GM19328 (cell line): ENCODE measurements around the gene BTNL8.

Source experiments
- ATAC-seq: cut with Tn5 transposase; IDR thresholded peaks from one replicate; pipeline ENCODE4 v1.9.1; 2021; ENCODE audit warnings: mild to moderate bottlenecking, moderate library complexity; ENCODE audit not compliant: unreplicated experiment

BTNL8 gene, protein sequence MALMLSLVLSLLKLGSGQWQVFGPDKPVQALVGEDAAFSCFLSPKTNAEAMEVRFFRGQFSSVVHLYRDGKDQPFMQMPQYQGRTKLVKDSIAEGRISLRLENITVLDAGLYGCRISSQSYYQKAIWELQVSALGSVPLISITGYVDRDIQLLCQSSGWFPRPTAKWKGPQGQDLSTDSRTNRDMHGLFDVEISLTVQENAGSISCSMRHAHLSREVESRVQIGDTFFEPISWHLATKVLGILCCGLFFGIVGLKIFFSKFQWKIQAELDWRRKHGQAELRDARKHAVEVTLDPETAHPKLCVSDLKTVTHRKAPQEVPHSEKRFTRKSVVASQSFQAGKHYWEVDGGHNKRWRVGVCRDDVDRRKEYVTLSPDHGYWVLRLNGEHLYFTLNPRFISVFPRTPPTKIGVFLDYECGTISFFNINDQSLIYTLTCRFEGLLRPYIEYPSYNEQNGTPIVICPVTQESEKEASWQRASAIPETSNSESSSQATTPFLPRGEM

DNA sequence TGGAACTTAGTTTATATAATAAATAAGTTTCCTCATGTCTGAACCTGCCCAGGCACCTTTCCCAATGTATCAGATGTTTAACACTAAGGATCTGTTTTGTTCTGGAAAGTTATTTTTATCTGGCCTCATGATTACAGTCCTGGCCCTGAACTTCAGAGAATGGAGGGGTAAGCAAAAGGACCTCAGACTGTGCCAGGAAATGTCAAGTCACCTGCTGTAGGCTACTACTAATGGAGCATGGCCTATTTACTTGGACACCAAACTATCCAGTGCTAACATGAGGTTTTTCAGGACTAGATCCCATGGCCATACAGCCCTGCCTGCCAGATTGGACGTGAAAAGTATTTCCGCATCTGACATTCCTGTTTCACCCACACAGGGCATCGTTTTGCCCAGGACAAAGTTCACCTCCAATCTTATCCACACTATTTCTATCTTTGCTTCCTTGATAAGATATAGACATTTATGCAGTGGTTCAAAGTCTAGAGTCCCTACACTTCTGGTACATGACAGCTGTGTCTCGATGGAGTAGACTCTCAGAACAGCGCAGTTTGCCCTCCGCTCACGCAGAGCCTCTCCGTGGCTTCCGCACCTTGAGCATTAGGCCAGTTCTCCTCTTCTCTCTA lies at the start of gene BTNL8:
Gene BTNL8 (plus strand): TSS at position 539 of the 626 bp plus-strand sequence. CDS start 152 bp downstream, outside the sequence.
- no peak for ATAC-seq

DNA sequence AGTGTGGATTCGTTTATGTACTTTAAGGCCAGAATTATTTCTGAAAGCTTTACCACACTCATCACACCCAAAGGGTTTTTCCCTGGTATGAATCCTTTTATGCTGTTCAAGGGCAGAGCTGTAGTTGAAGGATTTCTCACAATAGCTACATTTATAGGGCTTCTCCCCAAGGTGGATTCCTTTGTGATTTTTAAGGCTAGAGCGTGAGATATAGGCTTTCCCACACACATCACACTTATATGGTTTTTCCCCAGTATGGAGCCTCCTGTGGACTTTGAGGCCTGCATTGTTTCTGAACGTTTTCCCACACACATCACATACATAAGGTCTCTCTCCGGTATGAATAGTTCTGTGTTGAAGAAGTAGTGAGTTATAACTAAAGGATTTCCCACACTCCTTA lies 49.1 kb upstream of the BTNL8 start:
- no peak for ATAC-seq

- no peak for ATAC-seq
These were observed 48.4 kb upstream of the BTNL8 start for GRCh38 chr5:180850434-180851078.

DNA sequence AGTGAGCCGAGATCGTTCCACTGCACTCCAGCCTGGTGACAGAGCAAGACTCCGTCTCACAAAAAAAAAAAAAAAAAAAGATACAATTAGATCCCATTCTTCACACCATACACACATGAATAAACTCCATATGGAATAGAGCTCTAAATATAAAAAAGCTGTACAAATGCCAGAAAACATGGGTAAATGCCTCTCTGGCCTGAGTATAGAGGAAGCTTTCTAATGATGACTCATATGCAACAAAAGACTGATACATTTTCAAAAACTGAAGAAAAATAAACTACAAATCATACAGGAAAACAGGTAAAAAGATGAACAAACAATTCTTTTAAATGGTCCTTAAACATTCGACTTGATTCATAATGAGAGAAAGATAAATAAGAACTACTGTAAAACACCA lies 46.5 kb upstream of the BTNL8 start:
- ATAC-seq, result no peak

DNA sequence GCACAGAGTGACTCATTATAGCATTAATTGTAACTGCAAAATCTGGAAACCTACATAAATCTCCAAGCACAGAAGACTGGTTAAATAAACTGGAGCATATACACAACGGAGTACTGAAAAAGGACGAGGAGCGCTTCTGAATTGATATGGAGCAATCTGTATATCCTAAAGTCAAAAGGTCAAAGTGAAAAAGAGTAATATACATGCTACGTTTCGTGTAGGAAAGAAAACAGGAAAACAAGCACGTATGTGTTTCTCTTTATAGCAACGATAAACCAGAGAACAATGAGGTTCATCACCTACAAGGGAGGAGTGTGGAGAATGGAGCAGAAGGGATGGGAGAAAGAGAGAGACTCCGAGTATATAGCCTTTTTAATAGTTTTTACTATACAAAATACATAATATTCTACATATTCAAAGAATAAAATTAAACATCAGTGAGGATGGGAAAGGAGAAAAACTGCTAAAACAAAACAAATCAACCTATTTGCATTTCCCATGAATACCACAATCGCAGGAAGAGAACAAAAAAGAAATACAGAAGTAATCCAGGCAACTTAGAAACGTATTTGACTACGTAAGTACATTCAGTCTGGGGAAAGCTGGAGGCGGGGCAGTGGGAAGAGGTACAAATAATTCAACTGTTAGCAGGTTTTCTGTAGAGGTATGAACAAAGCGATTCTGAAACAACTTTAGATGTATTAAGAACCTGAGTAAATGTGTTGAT lies 45.7 kb upstream of the BTNL8 start:
- no peak for ATAC-seq

- ATAC-seq, result no peak
These were observed 45.1 kb upstream of the BTNL8 start for GRCh38 chr5:180853848-180854176.

DNA sequence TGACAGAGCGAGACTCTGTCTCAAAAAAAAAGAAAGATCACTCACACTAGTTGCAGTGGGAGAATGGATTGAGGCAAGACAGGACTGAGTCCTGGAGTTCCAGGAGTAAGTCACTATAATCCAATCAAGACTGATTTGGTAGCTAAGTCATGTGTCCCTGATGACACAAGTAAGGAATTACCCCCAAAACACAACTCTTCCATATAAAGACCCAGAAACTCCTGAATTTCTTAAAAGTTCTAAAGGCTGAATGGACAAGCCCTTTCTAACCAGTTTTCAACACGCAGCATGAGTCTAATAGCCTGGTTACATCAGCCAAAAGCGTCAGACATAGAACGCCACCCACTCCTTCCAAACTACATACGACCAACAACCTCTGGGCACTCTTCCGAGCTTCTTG lies 40.4 kb upstream of the BTNL8 start:
- ATAC-seq, result no peak

DNA sequence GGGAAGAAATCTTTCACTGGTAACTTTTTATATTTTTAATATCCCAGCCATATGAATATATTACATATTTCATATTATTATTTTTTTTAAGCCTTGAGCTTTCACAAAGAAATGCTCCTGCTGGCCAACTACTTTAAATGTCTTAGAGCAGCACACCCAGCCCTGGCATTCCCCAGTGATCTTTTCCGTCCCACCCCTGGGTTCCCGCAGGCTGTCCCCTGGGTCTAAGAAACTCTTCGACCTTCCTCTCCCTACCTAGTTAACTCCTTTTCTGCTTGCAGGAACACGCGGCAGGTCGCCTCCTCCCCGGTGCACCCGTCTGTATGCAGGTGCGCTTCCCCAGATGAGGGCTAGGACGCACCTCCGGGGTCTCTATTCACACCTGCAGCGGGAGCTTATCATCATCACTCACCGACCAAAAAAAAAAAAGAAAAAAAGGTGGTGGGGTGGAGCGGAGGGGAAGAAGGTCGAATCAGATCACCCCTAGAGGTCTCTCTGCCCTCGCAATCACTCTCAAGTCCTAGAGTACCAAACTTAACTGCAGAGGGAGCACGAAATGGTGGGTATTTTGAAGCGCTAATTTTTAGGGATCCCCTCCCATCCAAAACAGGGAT lies 38.6 kb upstream of the BTNL8 start:
- peak; percentile 41 for ATAC-seq

DNA sequence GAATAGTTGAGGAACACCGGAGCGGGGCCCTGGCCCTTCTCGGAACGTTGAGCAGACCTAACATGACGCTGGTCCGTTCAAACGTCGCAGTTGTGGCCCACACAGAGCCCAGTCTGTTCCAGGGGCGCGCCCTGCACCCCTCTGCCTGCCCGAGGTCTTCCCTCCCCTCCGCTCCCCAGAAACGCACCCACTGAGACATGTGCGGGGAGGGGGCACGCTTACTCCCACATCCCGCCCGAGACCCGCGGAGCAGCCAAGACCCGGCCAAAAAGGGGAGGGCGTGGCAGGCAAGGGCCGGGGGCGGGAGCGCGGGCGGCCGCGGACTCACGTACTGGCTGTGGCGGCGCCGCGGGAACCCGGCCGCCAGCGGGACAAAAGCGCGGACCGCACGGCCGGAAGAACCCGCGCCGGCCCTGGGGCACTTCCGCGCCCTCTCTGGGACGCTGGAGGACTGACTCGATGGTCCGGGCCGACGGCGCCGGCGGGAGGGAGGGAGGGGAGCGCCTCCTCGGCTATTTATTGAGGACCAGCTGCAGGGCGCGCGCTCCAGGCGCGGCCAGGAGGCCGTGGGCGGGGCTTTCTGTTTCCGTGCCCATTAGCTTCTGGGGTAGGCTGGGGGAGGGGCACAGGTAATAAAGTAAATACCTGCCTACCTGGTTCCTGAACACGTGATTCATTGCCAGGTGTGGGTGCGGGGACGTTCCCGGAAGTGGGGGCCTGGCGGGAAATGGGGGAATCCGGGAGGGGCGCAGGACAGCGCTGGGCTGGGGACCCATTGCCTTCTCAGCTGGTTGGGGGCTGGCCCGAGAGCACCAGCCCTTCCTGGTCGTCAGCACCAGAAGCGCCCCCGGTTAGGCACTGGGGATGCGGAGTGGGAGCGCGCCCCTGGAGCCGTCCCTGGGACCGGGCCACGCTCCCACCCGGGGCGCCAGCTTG lies 37.8 kb upstream of the BTNL8 start, which contains the start of gene ZFP62:
Gene ZFP62 (minus strand): TSS at position 390 of the 936 bp plus-strand sequence. CDS start 57 bp downstream, at position 333.
- peak; percentile 85 for ATAC-seq

GRCh38 chr5:180862645-180863044 lies 36.3 kb upstream of the BTNL8 start:
- no peak for ATAC-seq

- no peak for ATAC-seq
These were observed 32.8 kb upstream of the BTNL8 start for GRCh38 chr5:180865981-180866695.

GRCh38 chr5:180866985-180867384 lies 32.0 kb upstream of the BTNL8 start:
- ATAC-seq, result no peak

GRCh38 chr5:180868960-180869359 lies 30.0 kb upstream of the BTNL8 start:
- ATAC-seq, result no peak

GRCh38 chr5:180869587-180869986 lies 29.4 kb upstream of the BTNL8 start:
- ATAC-seq, result no peak

DNA sequence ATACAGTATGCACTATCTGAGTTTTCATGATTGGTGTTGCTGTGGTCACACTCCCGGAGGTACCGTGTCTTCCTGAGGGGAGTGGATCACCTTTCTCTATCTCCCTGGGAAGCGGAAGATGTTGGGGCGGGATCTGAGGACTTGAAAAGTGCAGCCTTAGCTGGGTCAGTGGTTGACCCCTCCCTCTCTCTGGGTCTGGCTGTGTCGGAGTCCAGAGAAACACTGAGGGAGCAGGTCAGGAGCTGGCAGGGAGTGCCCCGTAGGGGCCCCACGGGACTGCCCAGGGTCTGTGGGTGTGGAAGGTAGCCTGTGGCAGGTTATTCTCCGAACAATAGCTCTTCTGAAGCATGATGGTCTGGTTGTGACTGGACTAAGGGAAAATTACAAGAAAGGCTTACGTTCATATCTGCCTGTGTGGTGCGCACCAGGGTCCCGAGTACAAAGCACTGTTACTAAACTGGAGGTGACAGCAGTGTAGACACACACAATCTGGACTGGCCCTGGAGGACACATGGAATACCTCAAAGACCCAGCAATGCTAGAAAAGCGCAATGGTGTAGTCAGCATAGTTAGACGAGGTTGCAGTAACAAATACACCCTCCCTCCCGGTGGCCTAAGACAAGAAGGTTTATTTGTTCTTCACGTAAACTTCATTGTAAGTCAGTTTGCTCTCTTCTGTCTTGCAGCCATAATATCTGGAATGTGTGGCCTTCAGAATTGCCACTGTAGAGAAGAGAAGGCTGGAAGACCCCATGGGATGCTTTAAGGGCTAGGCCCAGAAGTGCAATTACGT lies 28.5 kb upstream of the BTNL8 start:
- ATAC-seq, result no peak

GRCh38 chr5:180872419-180872818 lies 26.5 kb upstream of the BTNL8 start:
- ATAC-seq, result no peak

- ATAC-seq, result no peak
These were observed 25.1 kb upstream of the BTNL8 start for GRCh38 chr5:180873615-180874520.
